HG03439 (cell line): ENCODE measurements around the gene SMARCAL1.

Experiments
- ATAC-seq: cut with Tn5 transposase; IDR thresholded peaks from one replicate; pipeline ENCODE4 v1.9.1; 2021; ENCODE audit warnings: mild to moderate bottlenecking, moderate library complexity; ENCODE audit not compliant: unreplicated experiment

The SMARCAL1 gene

GRCh38 chr2:216426166-216426777 is 14.0 kb downstream of the SMARCAL1 start:
- ATAC-seq, result no peak

- no peak for ATAC-seq
Observed at GRCh38 chr2:216426938-216427337, 14.7 kb downstream of the SMARCAL1 start.

- no peak for ATAC-seq
Observed at GRCh38 chr2:216428618-216429350, 16.5 kb downstream of the SMARCAL1 start.

- no peak for ATAC-seq
Observed at GRCh38 chr2:216429428-216429827, 17.1 kb downstream of the SMARCAL1 start.

GRCh38 chr2:216430811-216431530 is 18.7 kb downstream of the SMARCAL1 start:
- no peak for ATAC-seq

- no peak for ATAC-seq
Observed at GRCh38 chr2:216431531-216431856, 19.2 kb downstream of the SMARCAL1 start.

- no peak for ATAC-seq
Observed at GRCh38 chr2:216436383-216436782, 24.1 kb downstream of the SMARCAL1 start.

- no peak for ATAC-seq
Observed at GRCh38 chr2:216441308-216442010, 29.2 kb downstream of the SMARCAL1 start.

GRCh38 chr2:216445501-216445900 is 33.2 kb downstream of the SMARCAL1 start:
- no peak for ATAC-seq

- ATAC-seq, result no peak
Observed at GRCh38 chr2:216446343-216446742, 34.1 kb downstream of the SMARCAL1 start.

- no peak for ATAC-seq
Observed at GRCh38 chr2:216447293-216447692, 35.0 kb downstream of the SMARCAL1 start.

GRCh38 chr2:216448829-216449228 is 36.5 kb downstream of the SMARCAL1 start:
- no peak for ATAC-seq

- no peak for ATAC-seq
Observed at GRCh38 chr2:216450346-216450745, 38.1 kb downstream of the SMARCAL1 start.

- ATAC-seq, result no peak
Observed at GRCh38 chr2:216450784-216451183, 38.5 kb downstream of the SMARCAL1 start.

GRCh38 chr2:216453955-216454614 is 41.8 kb downstream of the SMARCAL1 start:
- no peak for ATAC-seq

- ATAC-seq, result no peak
Observed at GRCh38 chr2:216463148-216463547, 50.9 kb downstream of the SMARCAL1 start.

GRCh38 chr2:216464104-216464720 is 51.9 kb downstream of the SMARCAL1 start:
- ATAC-seq, result no peak

- no peak for ATAC-seq
Observed at GRCh38 chr2:216465579-216466195, 53.4 kb downstream of the SMARCAL1 start.

GRCh38 chr2:216467845-216468244 is 55.6 kb downstream of the SMARCAL1 start:
- no peak for ATAC-seq

GRCh38 chr2:216469661-216470060 is 57.4 kb downstream of the SMARCAL1 start:
- ATAC-seq, result no peak
